CD4-positive, alpha-beta T cell (primary cell): Measurements from ENCODE around the gene FBXW11. TPM values are rescaled to one million over a fixed set of nuclear protein-coding genes. Genes with fewer than 3 reads are reported as not detected.

Experiments used
- ATAC-seq: fragments of 200-7000 bp; cut with Tn5 transposase; one replicate; pipeline ENCODE4 v1.10.0; 2022; ENCODE audit warnings: mild to moderate bottlenecking; ENCODE audit not compliant: poor library complexity
- CTCF ChIA-PET: fragments of 350-600 bp; sonication (Branson Sonifier 250); formaldehyde crosslinking; loops from one replicate; lab custom pipeline; 2021; ENCODE audit warnings: antibody characterized with exemption, inconsistent platforms; lab: Charles Lee
- POLR2A ChIA-PET: fragments of 350-600 bp; sonication (Branson Sonifier 250); formaldehyde crosslinking; loops from one replicate; lab custom pipeline; 2021; ENCODE audit warnings: antibody characterized with exemption, inconsistent platforms; lab: Charles Lee
- DNase-seq, 14 experiments: peaks; one replicate each; pipeline ENCODE4 v3.0.0-alpha.2; 2013 to 2020; ENCODE audit warnings: mixed read lengths in 2 of 14
- H3K27ac ChIP-seq, 2 donors: one replicate each; pipeline versions ENCODE4 v1.5.1 to v1.7.0; 2013; ENCODE audit warnings: low read length in 2 of 2, low read depth in 1 of 2, mild to moderate bottlenecking in 1 of 2
- H3K27me3 ChIP-seq, 2 experiments: 1 replicate in 1 of 2; 2 replicates in 1 of 2; pipeline versions ENCODE4 v1.6.1 to v1.7.0; 2013; ENCODE audit warnings: low read length in 2 of 2, control low read depth in 1 of 2, mild to moderate bottlenecking in 1 of 2, moderate library complexity in 1 of 2; ENCODE audit not compliant: insufficient read depth in 2 of 2, control insufficient read depth in 1 of 2
- H3K36me3 ChIP-seq: one replicate; pipeline ENCODE4 v1.6.1; 2013; ENCODE audit warnings: low read length, control low read depth; ENCODE audit not compliant: insufficient read depth
- H3K4me1 ChIP-seq: one replicate; pipeline ENCODE4 v1.6.1; 2013; ENCODE audit warnings: low read length, control low read depth; ENCODE audit not compliant: insufficient read depth
- H3K4me3 ChIP-seq: one replicate; pipeline ENCODE4 v1.5.1; 2013; ENCODE audit warnings: mild to moderate bottlenecking, low read length, moderate library complexity
- H3K9me3 ChIP-seq, 2 experiments: 1 replicate in 1 of 2; 2 replicates in 1 of 2; pipeline versions ENCODE4 v1.6.1 to v1.7.0; 2013; ENCODE audit warnings: low read length in 2 of 2, mild to moderate bottlenecking in 2 of 2, control low read depth in 1 of 2, moderate library complexity in 1 of 2; ENCODE audit not compliant: control insufficient read depth in 1 of 2, insufficient read depth in 1 of 2
- H3K27ac Mint-ChIP-seq: one replicate; pipeline ENCODE4 v1.8.0; 2020; ENCODE audit warnings: mixed read lengths
- H3K27me3 Mint-ChIP-seq: one replicate; pipeline ENCODE4 v1.8.0; 2021; ENCODE audit warnings: mixed read lengths
- H3K36me3 Mint-ChIP-seq: one replicate; pipeline ENCODE4 v1.8.0; 2021; ENCODE audit warnings: low read depth, mixed read lengths
- H3K4me1 Mint-ChIP-seq: one replicate; pipeline ENCODE4 v1.8.0; 2021; ENCODE audit warnings: low read depth, mixed read lengths
- H3K4me3 Mint-ChIP-seq: one replicate; pipeline ENCODE4 v1.8.0; 2020; ENCODE audit warnings: mild to moderate bottlenecking, mixed read lengths
- H3K9me3 Mint-ChIP-seq: one replicate; pipeline ENCODE4 v1.8.0; 2020; ENCODE audit warnings: mixed read lengths
- intact Hi-C, 2 experiments: fragments of 100-400 bp; cut with DNase I in 1 of 2; cut with micrococcal nuclease in 1 of 2; formaldehyde crosslinking; loops; one replicate each; pipeline versions ENCODE4 v1.15.1 to v1.9.0; 2023 to 2025; cut with DNase I, micrococcal nuclease
- total RNA-seq, 174 experiments: library from RNA in 2 of 174; stranded (reverse) in 2 of 174; gene quantifications; one replicate each; pipeline ENCODE4 v1.2.3 and lab custom pipeline; 2021 to 2026
- TF ChIP-seq, protein P1 (sequence below): fragments of 200-600 bp; IDR thresholded peaks from one replicate; pipeline ENCODE4 v1.8.0; 2022; ENCODE audit warnings: antibody characterized with exemption, mild to moderate bottlenecking

The FBXW11 gene
- total RNA-seq, 2 experiments from 2014 or later, result 20.9 to 24.0 TPM

DNA sequence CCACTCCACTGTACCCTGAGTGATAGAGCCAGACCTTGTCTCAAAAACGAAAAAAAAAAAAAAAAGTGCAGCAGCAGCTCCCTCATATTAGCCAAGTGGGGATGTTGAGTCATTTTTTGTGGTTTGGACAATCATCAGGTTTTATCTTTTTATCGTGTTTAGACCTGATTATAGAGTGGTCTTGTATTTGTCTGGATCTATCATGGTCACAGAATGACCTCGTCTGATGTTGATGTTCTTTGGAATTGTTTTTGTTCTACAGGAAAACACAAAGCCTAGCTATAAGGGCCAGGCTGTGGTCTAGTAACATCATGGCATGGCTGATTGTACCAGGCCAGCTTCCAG, 1.6 kb upstream of the FBXW11 start:
- H3K4me1 ChIP-seq, result peaks cover 25% of the 10 kb centered on the region
- DNase-seq (no peak), ATAC-seq (no peak)
- H3K36me3 ChIP-seq, result no peaks in the 10 kb centered on the region
- H3K27ac ChIP-seq, result no peak overlapping the region
- intact Hi-C loops, result loop anchor here (5.0 kb wide), 5 partner anchors 49 to 1049 kb away; partner anchors contain the start of genes CREBRF (in 1 of the 2), NPM1 (in 1 of the 2), RPL26L1 (in 1 of the 2) and STK10 (in 1 of the 2)
- Mint-ChIP-seq H3K4me3 (peak overlapping the region; percentile 97), H3K27me3 (no peaks in the 10 kb centered on the region), H3K9me3 (no peaks in the 10 kb centered on the region), H3K27ac (peak overlapping the region; percentile 99), H3K4me1 (peaks cover 42% of the 10 kb centered on the region), H3K36me3 (peaks cover 15% of the 10 kb centered on the region)
- no peaks in the 10 kb centered on the region for H3K9me3 ChIP-seq
- POLR2A ChIA-PET, result interaction anchor here (1.0 to 5.3 kb wide), 10 partner anchors 15 to 621 kb away, joined by 4 to 57 read pairs (median 15); partner anchors contain the start of genes NPM1 and STK10
- no peaks in the 10 kb centered on the region for H3K27me3 ChIP-seq
- TF ChIP-seq, protein P1, sequence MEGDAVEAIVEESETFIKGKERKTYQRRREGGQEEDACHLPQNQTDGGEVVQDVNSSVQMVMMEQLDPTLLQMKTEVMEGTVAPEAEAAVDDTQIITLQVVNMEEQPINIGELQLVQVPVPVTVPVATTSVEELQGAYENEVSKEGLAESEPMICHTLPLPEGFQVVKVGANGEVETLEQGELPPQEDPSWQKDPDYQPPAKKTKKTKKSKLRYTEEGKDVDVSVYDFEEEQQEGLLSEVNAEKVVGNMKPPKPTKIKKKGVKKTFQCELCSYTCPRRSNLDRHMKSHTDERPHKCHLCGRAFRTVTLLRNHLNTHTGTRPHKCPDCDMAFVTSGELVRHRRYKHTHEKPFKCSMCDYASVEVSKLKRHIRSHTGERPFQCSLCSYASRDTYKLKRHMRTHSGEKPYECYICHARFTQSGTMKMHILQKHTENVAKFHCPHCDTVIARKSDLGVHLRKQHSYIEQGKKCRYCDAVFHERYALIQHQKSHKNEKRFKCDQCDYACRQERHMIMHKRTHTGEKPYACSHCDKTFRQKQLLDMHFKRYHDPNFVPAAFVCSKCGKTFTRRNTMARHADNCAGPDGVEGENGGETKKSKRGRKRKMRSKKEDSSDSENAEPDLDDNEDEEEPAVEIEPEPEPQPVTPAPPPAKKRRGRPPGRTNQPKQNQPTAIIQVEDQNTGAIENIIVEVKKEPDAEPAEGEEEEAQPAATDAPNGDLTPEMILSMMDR, result no peak
- CTCF ChIA-PET, result interaction anchor here (0.7 to 1.6 kb wide), 2 partner anchors 181 to 285 kb away, joined by 3 to 7 read pairs; partner anchors contain the start of gene STK10
- no peak overlapping the region for H3K4me3 ChIP-seq

DNA sequence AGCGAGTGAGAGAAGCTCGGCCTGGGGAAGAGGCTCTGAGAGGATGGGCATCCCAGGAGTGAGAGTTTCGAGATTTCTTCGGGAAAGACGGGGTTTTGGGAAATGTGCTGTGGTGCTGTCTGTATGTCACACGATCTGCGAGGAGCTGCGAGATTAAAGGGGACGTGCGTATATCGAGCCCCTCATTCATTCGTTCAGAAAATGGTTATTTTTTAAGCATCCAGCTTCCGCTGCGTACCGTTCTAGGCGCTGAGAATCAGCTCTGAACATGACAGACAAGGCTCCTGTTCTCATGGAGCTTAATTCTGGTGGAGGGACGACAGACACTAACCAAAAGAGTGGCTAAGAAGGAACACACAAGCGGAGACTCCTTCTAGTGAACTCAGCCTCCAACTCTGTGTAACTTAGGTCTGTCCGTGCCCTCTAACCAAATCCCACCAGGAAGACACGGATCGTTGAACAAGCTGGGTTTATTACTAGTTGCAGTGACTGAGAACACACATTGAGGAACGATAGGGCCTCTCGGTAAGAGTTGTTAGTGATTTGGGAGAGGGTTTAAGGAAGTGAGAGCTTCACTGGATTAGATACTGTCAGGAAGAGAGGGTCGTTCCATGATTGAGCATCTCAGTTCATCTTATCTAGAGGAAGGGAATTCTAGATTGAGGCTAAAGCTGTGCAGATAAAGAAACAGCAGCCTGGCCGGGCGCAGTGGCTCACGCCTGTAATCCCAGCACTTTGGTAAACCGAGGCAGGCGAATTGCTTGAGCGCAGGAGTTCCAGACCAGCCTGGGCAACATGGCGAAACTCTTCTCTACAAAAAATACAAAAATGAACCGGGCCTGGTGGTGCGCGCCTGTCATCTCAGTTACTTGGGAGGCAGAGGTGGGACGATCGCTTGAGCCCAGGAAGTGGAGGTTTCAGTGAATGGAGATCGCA, 1.0 kb upstream of the FBXW11 start:
- Histone ChIP-seq H3K4me3 (peak overlapping the region; percentile 92), H3K27ac (peak overlapping the region; percentile 96 to 98), H3K27me3 (no peaks in the 10 kb centered on the region), H3K4me1 (peaks cover 30% of the 10 kb centered on the region), H3K36me3 (no peaks in the 10 kb centered on the region), H3K9me3 (no peaks in the 10 kb centered on the region)
- Mint-ChIP-seq H3K4me3 (peak overlapping the region; percentile 97), H3K27me3 (no peaks in the 10 kb centered on the region), H3K27ac (peak overlapping the region; percentile 99), H3K4me1 (peaks cover 48% of the 10 kb centered on the region), H3K36me3 (peaks cover 15% of the 10 kb centered on the region), H3K9me3 (no peaks in the 10 kb centered on the region)
- TF ChIP-seq, protein P1, result no peak
- ChIA-PET CTCF (interaction anchor here (0.6 to 1.6 kb wide), 4 partner anchors 96 to 181 kb away, joined by 3 to 7 read pairs (median 5); partner anchors contain the start of gene STK10), POLR2A (interaction anchor here (0.6 to 5.3 kb wide), 35 partner anchors 10 to 1911 kb away, joined by 3 to 57 read pairs (median 5); partner anchors contain the start of genes NPM1, STK10 and UBTD2)
- peak; percentile 21 for ATAC-seq
- intact Hi-C loops, result loop anchor here (2.0 to 5.0 kb wide), 7 partner anchors 50 to 1050 kb away; partner anchors contain the start of genes STK10 (in 2 of the 2), CREBRF (in 1 of the 2), NPM1 (in 1 of the 2) and RPL26L1 (in 1 of the 2)
- DNase-seq, result peak in 5 of 14 experiments; percentile 2 to 39 (median 15)

DNA sequence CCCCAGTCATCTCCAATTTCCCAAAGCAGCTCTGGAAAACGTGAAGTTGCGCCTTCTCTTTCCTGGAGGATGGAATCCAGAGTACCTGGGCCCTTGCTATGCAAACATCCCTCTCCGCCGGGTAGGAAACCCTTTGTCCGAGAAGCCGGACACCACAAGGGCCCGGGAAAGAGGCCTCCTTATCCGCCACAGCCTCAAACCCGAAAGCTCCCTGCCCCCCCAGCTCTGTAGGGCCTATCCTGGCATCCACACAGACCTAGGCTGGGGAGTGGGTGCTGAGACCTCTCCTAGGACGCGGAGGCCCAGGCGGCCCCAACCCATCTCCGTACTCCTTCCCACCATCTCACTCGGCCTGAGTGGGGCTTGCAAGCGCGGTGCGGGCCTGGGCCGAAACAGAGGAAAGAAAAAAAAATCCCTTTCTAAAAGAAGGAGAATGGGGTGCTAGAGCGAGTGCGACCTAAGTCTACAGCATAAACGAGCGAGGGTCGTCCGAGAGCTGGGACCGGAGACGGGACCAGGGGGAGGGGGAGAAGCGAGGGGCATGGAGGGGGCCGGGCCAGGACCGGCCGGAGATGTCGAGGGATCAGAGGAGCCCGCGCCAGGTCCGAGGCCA, 624 bp downstream of the FBXW11 start:
- Histone ChIP-seq H3K27me3 (no peaks in the 10 kb centered on the region), H3K9me3 (no peaks in the 10 kb centered on the region), H3K4me1 (peaks cover 30% of the 10 kb centered on the region), H3K27ac (peak overlapping the region; percentile 42 to 96), H3K4me3 (peak overlapping the region; percentile 92), H3K36me3 (no peaks in the 10 kb centered on the region)
- ChIA-PET POLR2A (interaction anchor here (0.7 to 5.3 kb wide), 29 partner anchors 9 to 1912 kb away, joined by 3 to 57 read pairs (median 6); partner anchors contain the start of genes NPM1, STK10 and UBTD2), CTCF (interaction anchor here (1.6 kb wide), 1 partner anchor 173 kb away, joined by 5 read pairs; no protein-coding TSS in a partner anchor)
- H3K4me3 Mint-ChIP-seq, result peak overlapping the region; percentile 97
- TF ChIP-seq, protein P1, result no peak
- H3K27ac Mint-ChIP-seq, result peak overlapping the region; percentile 99
- intact Hi-C loops, result loop anchor here (2.0 to 5.0 kb wide), 7 partner anchors 51 to 1051 kb away; partner anchors contain the start of genes STK10 (in 2 of the 2), CREBRF (in 1 of the 2), NPM1 (in 1 of the 2) and RPL26L1 (in 1 of the 2)
- H3K36me3 Mint-ChIP-seq, result peaks cover 15% of the 10 kb centered on the region
- H3K27me3 Mint-ChIP-seq, result no peaks in the 10 kb centered on the region
- H3K9me3 Mint-ChIP-seq, result no peaks in the 10 kb centered on the region
- peak in 9 of 14 experiments; percentile 5 to 46 (median 18) for DNase-seq
- H3K4me1 Mint-ChIP-seq, result peaks cover 64% of the 10 kb centered on the region
- no peak for ATAC-seq
